GM12878 (cell line): ENCODE data around the gene APLN. TPM values are rescaled to one million over a fixed set of nuclear protein-coding genes. Genes with fewer than 3 reads are reported as not detected.

Source experiments
- ATAC-seq: fragments of 200-7000 bp; cut with Tn5 transposase; 3 replicates; pipeline ENCODE4 v1.9.1; 2020; ENCODE audit warnings: mild to moderate bottlenecking, moderate library complexity
- BruUV-seq: library from RNA; stranded (reverse); fragments of 400-500 nt; replicated peaks from 2 replicates; lab custom pipeline; 2021; lab: Mats Ljungman, UMichigan
- CTCF ChIA-PET: fragments of 300-600 bp; sonication (Branson Sonifier 250); formaldehyde crosslinking; extraction: SDS; loops from one replicate; lab custom pipeline; 2021; ENCODE audit warnings: inconsistent platforms; lab: Yijun Ruan, JAX
- POLR2A ChIA-PET: fragments of 350-600 bp; formaldehyde crosslinking; extraction: SDS; loops from one replicate; lab custom pipeline; 2021; ENCODE audit warnings: inconsistent platforms; lab: Charles Lee
- RAD21 ChIA-PET: fragments of 300-600 bp; sonication (Branson Sonifier 250); formaldehyde crosslinking; loops from one replicate; lab custom pipeline; 2023; ENCODE audit warnings: antibody characterized with exemption; ENCODE audit not compliant: unreplicated experiment; lab: Charles Lee
- SMC1A ChIA-PET: fragments of 300-600 bp; sonication (Branson Sonifier 250); formaldehyde crosslinking; loops from one replicate; lab custom pipeline; 2023; ENCODE audit not compliant: unreplicated experiment, uncharacterized antibody; lab: Charles Lee
- DNase-seq: peaks from one replicate; pipeline ENCODE4 v3.0.0-alpha.2; 2011; ENCODE audit warnings: low read depth, low spot score
- FAIRE-seq: peaks from 3 replicates; lab custom pipeline; 2011; peaks lifted over from hg19 to GRCh38; lab: Jason Lieb, UNC
- H2AFZ ChIP-seq: 2 replicates; pipeline ENCODE4 v1.6.0; 2011; ENCODE audit warnings: low read depth, low read length, control low read depth; ENCODE audit not compliant: control insufficient read depth
- H3K27ac ChIP-seq: 2 replicates; pipeline ENCODE4 v1.5.1; 2011; ENCODE audit warnings: control low read depth; ENCODE audit not compliant: control insufficient read depth, insufficient read depth
- H3K27me3 ChIP-seq, 2 experiments: replicated peaks in 1 of 2; 2 replicates each; pipeline versions ENCODE4 v1.6.0 to v1.6.1; 2011; ENCODE audit warnings: low read length in 1 of 2; ENCODE audit not compliant: control insufficient read depth in 2 of 2, insufficient read depth in 2 of 2
- H3K36me3 ChIP-seq, 2 experiments: 2 replicates each; pipeline ENCODE4 v1.5.1; 2011; ENCODE audit warnings: low read length in 1 of 2; ENCODE audit not compliant: control insufficient read depth in 2 of 2, insufficient read depth in 2 of 2
- H3K4me1 ChIP-seq: 2 replicates; pipeline ENCODE4 v1.6.1; 2011; ENCODE audit warnings: mild to moderate bottlenecking, low read length, moderate library complexity, mixed read lengths; ENCODE audit not compliant: control insufficient read depth, insufficient read depth
- H3K4me2 ChIP-seq: 2 replicates; pipeline ENCODE4 v1.6.0; 2011; ENCODE audit warnings: control low read depth; ENCODE audit not compliant: control insufficient read depth, insufficient read depth
- H3K4me3 ChIP-seq: fragments of 200-600 bp; sonication (generic); 2 replicates; pipeline ENCODE4 v1.5.1; 2016
- H3K79me2 ChIP-seq: 2 replicates; pipeline ENCODE4 v1.6.0; 2011; ENCODE audit warnings: low read length; ENCODE audit not compliant: control insufficient read depth, insufficient read depth
- H3K9ac ChIP-seq: 2 replicates; pipeline ENCODE4 v1.8.0; 2011; ENCODE audit warnings: low read length, control low read depth, mixed read lengths; ENCODE audit not compliant: control insufficient read depth, insufficient read depth
- H3K9me3 ChIP-seq: replicated peaks from 3 replicates; pipeline ENCODE4 v1.5.1; 2011; ENCODE audit warnings: mild to moderate bottlenecking, low read length; ENCODE audit not compliant: control insufficient read depth, insufficient read depth
- H4K20me1 ChIP-seq: 2 replicates; pipeline ENCODE4 v1.6.0; 2011; ENCODE audit not compliant: control insufficient read depth, insufficient read depth
- BHLHE40 ChIP-seq, 2 experiments: fragments of 450-650 bp in 1 of 2; IDR thresholded peaks; 2 replicates each; pipeline ENCODE4 v1.6.1; 2011 to 2017; ENCODE audit warnings: low read depth in 2 of 2, borderline replicate concordance in 1 of 2, improper control_type of control experiment in 1 of 2, low read length in 1 of 2, mild to moderate bottlenecking in 1 of 2
- CHD4 ChIP-seq: fragments of 200-600 bp; sonication (generic); IDR thresholded peaks from 2 replicates; pipeline ENCODE4 v1.6.1; 2016; ENCODE audit warnings: mild to moderate bottlenecking
- CTCF ChIP-seq, 3 experiments: IDR thresholded peaks in 2 of 3; conservative IDR thresholded peaks in 1 of 3; 2 replicates each; pipeline ENCODE4 v1.5.1; 2011; ENCODE audit warnings: low read depth in 3 of 3, low read length in 3 of 3, mild to moderate bottlenecking in 3 of 3, control low read depth in 2 of 3, moderate library complexity in 2 of 3, inconsistent platforms in 1 of 3, mixed read lengths in 1 of 3; ENCODE audit not compliant: control insufficient read depth in 2 of 3, insufficient read depth in 1 of 3; ENCODE audit errors: extremely low read depth in 1 of 3
- E2F8 ChIP-seq: fragments of 450-650 bp; IDR thresholded peaks from 2 replicates; pipeline ENCODE4 v1.6.1; 2018; ENCODE audit warnings: mild to moderate bottlenecking, low read depth, moderate library complexity; ENCODE audit not compliant: partially characterized antibody
- MYC ChIP-seq: IDR thresholded peaks from 2 replicates; pipeline ENCODE4 v1.6.1; 2011; ENCODE audit warnings: mild to moderate bottlenecking, low read length, moderate library complexity, inconsistent platforms; ENCODE audit not compliant: insufficient read depth, insufficient replicate concordance, insufficient read length, severe bottlenecking
- NR2C1 ChIP-seq: fragments of 450-650 bp; IDR thresholded peaks from 2 replicates; pipeline ENCODE4 v1.6.1; 2017; ENCODE audit warnings: antibody characterized with exemption, mild to moderate bottlenecking, moderate library complexity
- PKNOX1 ChIP-seq: fragments of 450-650 bp; IDR thresholded peaks from 2 replicates; pipeline ENCODE4 v1.6.1; 2016; ENCODE audit warnings: mild to moderate bottlenecking
- RAD51 ChIP-seq: fragments of 450-650 bp; IDR thresholded peaks from 2 replicates; pipeline ENCODE4 v1.6.1; 2016; ENCODE audit warnings: moderate library complexity, mild to moderate bottlenecking, inconsistent platforms
- RELB ChIP-seq: fragments of 450-650 bp; IDR thresholded peaks from 2 replicates; pipeline ENCODE4 v1.6.1; 2017; ENCODE audit warnings: low read depth, mild to moderate bottlenecking, moderate library complexity
- SMC3 ChIP-seq: IDR thresholded peaks from 2 replicates; pipeline ENCODE4 v1.6.1; 2011; ENCODE audit warnings: low read length, improper control_type of control experiment, borderline replicate concordance
- SP1 ChIP-seq: IDR thresholded peaks from one replicate; pipeline ENCODE4 v1.6.1; 2011; ENCODE audit warnings: low read depth, low read length
- SUZ12 ChIP-seq: fragments of 200-600 bp; sonication (generic); IDR thresholded peaks from one replicate; pipeline ENCODE4 v1.6.1; 2018; ENCODE audit warnings: antibody characterized with exemption, mild to moderate bottlenecking; ENCODE audit not compliant: unreplicated experiment
- YY1 ChIP-seq: IDR thresholded peaks from 2 replicates; pipeline ENCODE4 v1.6.1; 2011; ENCODE audit warnings: low read depth, mild to moderate bottlenecking, low read length
- WGBS: methylation state at CpG from one replicate; pipeline ENCODE4 v1.1.6; 2016; ENCODE audit warnings: low lambda C conversion rate; ENCODE audit not compliant: insufficient replicate concordance, insufficient coverage; ENCODE audit errors: missing lambda C conversion rate; 5-methylcytosine and 5-hydroxymethylcytosine counted together
- in situ Hi-C: fragments of 300-500 bp; cut with MboI; formaldehyde crosslinking; loops from 9 replicates; pipeline ENCODE4 v1.14.3; 2018; ENCODE audit warnings: mixed read lengths
- intact Hi-C: fragments of 100-400 bp; cut with micrococcal nuclease; formaldehyde crosslinking; loops from one replicate; pipeline ENCODE4 v1.14.2; 2022; ENCODE audit not compliant: unreplicated experiment
- polyA plus RNA-seq, 11 experiments: library from polyadenylated mRNA; depleted of rRNA in 4 of 11; unstranded in 6 of 11; stranded (reverse) in 5 of 11; fragments of >200 nt; fragmentation: Nextera tagmentation in 4 of 11; fragmentation: Illumina TruSeq in 1 of 11; extraction: Ambion mirVana in 4 of 11; extraction: Trizol in 1 of 11; gene quantifications; 1 replicate in 1 of 11; 2 replicates in 10 of 11; pipeline versions ENCODE4 v1.2.1 to v1.2.3, GENCODE V29; 2011 to 2016; ENCODE audit warnings: inconsistent platforms in 2 of 11, missing spikeins in 2 of 11, low read depth in 1 of 11
- total RNA-seq, 4 experiments: library from RNA; depleted of rRNA in 3 of 4; stranded (reverse); fragments of >200 nt in 3 of 4; fragmentation: Illumina TruSeq in 1 of 4; extraction: Trizol in 1 of 4; gene quantifications; 2 replicates each; pipeline versions ENCODE4 v1.2.1 to v1.2.3, GENCODE V29; 2013 to 2021

Gene APLN
- total and polyA plus RNA-seq, 10 of the 15 experiments (the other 5 are each of a cell fraction or from before 2014, with no cell fraction given): 0.31 TPM; not detected in 9

- H3K4me2 ChIP-seq: no peak overlapping the region
- in situ Hi-C loops: no loop called here
- TF ChIP-seq PKNOX1: no peak
- peak; percentile 87 for TF ChIP-seq SMC3
- no peak for TF ChIP-seq E2F8
- no peak for TF ChIP-seq RAD51
- TF ChIP-seq BHLHE40 (IDR thresholded peaks at IDR 0.05; ENCODE audit: borderline replicate concordance in 1 of 2, low read depth in 2 of 2, low read length in 1 of 2): peak in 1 of 2 experiments; percentile 49; a peak in 1 of 4 replicates
- TF ChIP-seq CHD4: no peak
- TF ChIP-seq SUZ12: no peak
- no peak for TF ChIP-seq SP1
- TF ChIP-seq RELB: no peak
- TF ChIP-seq YY1: peak; percentile 71; the same call in 1 of the 2 replicates
- no peak for TF ChIP-seq NR2C1
- TF ChIP-seq CTCF (IDR thresholded peaks at IDR 0.05 in 2 of 3, conservative IDR thresholded peaks at IDR 0.05 in 1 of 3; ENCODE audit: control insufficient read depth in 2 of 3, extremely low read depth in 1 of 3, insufficient read depth in 1 of 3, low read depth in 3 of 3, low read length in 3 of 3): peak; percentile 93 to 98 (median 97)
- TF ChIP-seq MYC: no peak
Observed at GRCh38 chrX:129637217-129638109, 17.3 kb downstream of the APLN start.

More at GRCh38 chrX:129637217-129638109, 17.3 kb downstream of the APLN start:
- no peaks in the 10 kb centered on the region for H3K4me1 ChIP-seq
- CTCF ChIA-PET: interaction anchor here (0.6 to 7.9 kb wide), 18 partner anchors 9 to 613 kb away, joined by 3 to 74 read pairs (median 6); no protein-coding TSS in a partner anchor
- no peaks in the 10 kb centered on the region; a peak in 2 of 4 replicates for H3K27me3 ChIP-seq
- no peaks in the 10 kb centered on the region for H3K79me2 ChIP-seq
- SMC1A ChIA-PET: interaction anchor here (1.0 to 5.2 kb wide), 9 partner anchors 9 to 586 kb away, joined by 3 to 28 read pairs (median 4); no protein-coding TSS in a partner anchor
- H3K9me3 ChIP-seq: peaks cover 3% of the 10 kb centered on the region; the same call in 1 of the 3 replicates
- peak; percentile 88 for FAIRE-seq
- no peaks in the 10 kb centered on the region for H4K20me1 ChIP-seq
- H3K9ac ChIP-seq: no peak overlapping the region
- no TSS peak for BruUV-seq
- intact Hi-C loops: loop anchor here (1.0 kb wide), 3 partner anchors 89 to 423 kb away; no protein-coding TSS in a partner anchor
- peak; percentile 33 for DNase-seq
- no peaks in the 10 kb centered on the region for H3K36me3 ChIP-seq
- ATAC-seq: peak; percentile 92
- RAD21 ChIA-PET: interaction anchor here (0.9 to 2.2 kb wide), 5 partner anchors 33 to 423 kb away, joined by 3 to 18 read pairs (median 3); no protein-coding TSS in a partner anchor
- H3K4me3 ChIP-seq: no peak overlapping the region
- 1% methylated on average over 13 of the region's 13 CpGs for WGBS
- no peak overlapping the region for H3K27ac ChIP-seq
- peak overlapping the region; percentile 35 for H2AFZ ChIP-seq
- POLR2A ChIA-PET: interaction anchor here (1.0 kb wide), 1 partner anchor 32 kb away, joined by 5 read pairs; no protein-coding TSS in a partner anchor
